MM.1S (cell line): ENCODE data around the gene RBFOX2.

Source experiments
- DNase-seq: peaks from one replicate; pipeline ENCODE4 v3.0.0-alpha.2; 2015
- H2AFZ ChIP-seq: fragments of 300-600 bp; sonication (generic); 2 replicates; pipeline ENCODE4 v1.6.0; 2016; ENCODE audit warnings: antibody characterized with exemption, low read length
- H3F3A ChIP-seq: fragments of 300-600 bp; sonication (generic); 2 replicates; pipeline ENCODE4 v1.6.1; 2016; ENCODE audit warnings: mild to moderate bottlenecking, antibody characterized with exemption, low read length, moderate library complexity, mixed read lengths; ENCODE audit not compliant: insufficient read depth
- H3K27ac ChIP-seq: fragments of 300-600 bp; sonication (generic); 2 replicates; pipeline ENCODE4 v1.5.1; 2016; ENCODE audit warnings: mild to moderate bottlenecking, low read length
- H3K27me3 ChIP-seq: fragments of 300-600 bp; sonication (generic); replicated peaks from 2 replicates; pipeline ENCODE4 v1.6.0; 2016; ENCODE audit warnings: low read length; ENCODE audit not compliant: insufficient read depth
- H3K36me3 ChIP-seq: fragments of 300-600 bp; sonication (generic); replicated peaks from 2 replicates; pipeline ENCODE4 v1.6.1; 2016; ENCODE audit warnings: mild to moderate bottlenecking, low read length, mixed read lengths; ENCODE audit not compliant: insufficient read depth
- H3K4me1 ChIP-seq: fragments of 300-600 bp; sonication (generic); 2 replicates; pipeline ENCODE4 v1.6.1; 2016; ENCODE audit warnings: low read length, mixed read lengths
- H3K4me2 ChIP-seq: fragments of 300-600 bp; sonication (generic); 2 replicates; pipeline ENCODE4 v1.6.0; 2016; ENCODE audit warnings: low read depth, low read length
- H3K4me3 ChIP-seq: fragments of 300-600 bp; sonication (generic); 2 replicates; pipeline ENCODE4 v1.5.1; 2016; ENCODE audit warnings: low read length, mixed read lengths
- H3K79me2 ChIP-seq: fragments of 300-600 bp; sonication (generic); 2 replicates; pipeline ENCODE4 v1.6.1; 2016; ENCODE audit warnings: mixed run types, low read length, mixed read lengths
- H3K9ac ChIP-seq: fragments of 300-600 bp; sonication (generic); 2 replicates; pipeline ENCODE4 v1.6.1; 2016; ENCODE audit warnings: low read length, mixed read lengths
- H3K9me2 ChIP-seq: fragments of 300-600 bp; sonication (generic); replicated peaks from 2 replicates; pipeline ENCODE4 v1.6.1; 2016; ENCODE audit warnings: mild to moderate bottlenecking, low read length, mixed read lengths; ENCODE audit not compliant: insufficient read depth
- H3K9me3 ChIP-seq: fragments of 300-600 bp; sonication (generic); replicated peaks from 2 replicates; pipeline ENCODE4 v1.6.1; 2016; ENCODE audit warnings: mild to moderate bottlenecking, low read length, mixed read lengths; ENCODE audit not compliant: insufficient read depth
- H4K20me1 ChIP-seq: fragments of 300-600 bp; sonication (generic); 2 replicates; pipeline ENCODE4 v1.6.1; 2016; ENCODE audit warnings: mild to moderate bottlenecking, low read length, moderate library complexity, mixed read lengths; ENCODE audit not compliant: insufficient read depth
- EZH2 ChIP-seq: fragments of 300-600 bp; sonication (generic); optimal IDR thresholded peaks from 2 replicates; pipeline ENCODE3; 2017; ENCODE audit warnings: low read depth, mild to moderate bottlenecking, antibody characterized with exemption, low read length, mixed read lengths
- EZH2phosphoT487 ChIP-seq: fragments of 300-600 bp; sonication (generic); IDR thresholded peaks from 2 replicates; pipeline ENCODE4 v1.6.1; 2018; ENCODE audit warnings: antibody characterized with exemption, low read length
- TF ChIP-seq, protein P1 (sequence below): fragments of 300-600 bp; sonication (generic); IDR thresholded peaks from 2 replicates; pipeline ENCODE4 v1.5.1; 2016; ENCODE audit warnings: antibody characterized with exemption, low read length, mixed read lengths

RBFOX2 gene

DNA sequence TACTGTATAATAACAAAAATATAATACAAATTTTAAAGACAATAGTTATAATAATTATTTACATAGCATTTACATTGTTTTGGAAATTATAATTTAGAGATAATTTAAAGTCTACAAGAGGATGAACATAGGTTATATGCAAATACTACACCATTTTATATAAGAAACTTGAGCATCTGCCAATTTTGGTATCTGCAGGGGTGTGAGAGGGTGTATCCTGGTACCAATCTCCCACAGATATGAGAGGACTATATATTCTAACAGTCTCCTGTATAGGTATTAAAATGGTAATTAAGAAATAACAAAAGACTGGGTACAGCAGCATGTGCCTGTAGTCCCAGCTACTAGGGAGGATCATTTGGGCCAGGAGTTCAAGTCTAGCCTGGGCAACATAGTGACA is 176.5 kb downstream of the RBFOX2 start:
- Histone ChIP-seq H2AFZ (no peak overlapping the region), H4K20me1 (no peaks in the 10 kb centered on the region), H3K4me2 (no peak overlapping the region), H3K9me3 (no peaks in the 10 kb centered on the region), H3K9me2 (no peaks in the 10 kb centered on the region), H3K36me3 (no peaks in the 10 kb centered on the region), H3K27ac (no peak overlapping the region), H3K4me1 (0 out of 2 replicates have a peak, but pooled peaks cover 3% of the 10 kb centered on the region), H3K27me3 (no peaks in the 10 kb centered on the region), H3K9ac (no peak overlapping the region), H3F3A (no peaks in the 10 kb centered on the region; the same call in 1 of the 2 replicates), H3K79me2 (no peaks in the 10 kb centered on the region), H3K4me3 (no peak overlapping the region)
- TF ChIP-seq, protein P1, sequence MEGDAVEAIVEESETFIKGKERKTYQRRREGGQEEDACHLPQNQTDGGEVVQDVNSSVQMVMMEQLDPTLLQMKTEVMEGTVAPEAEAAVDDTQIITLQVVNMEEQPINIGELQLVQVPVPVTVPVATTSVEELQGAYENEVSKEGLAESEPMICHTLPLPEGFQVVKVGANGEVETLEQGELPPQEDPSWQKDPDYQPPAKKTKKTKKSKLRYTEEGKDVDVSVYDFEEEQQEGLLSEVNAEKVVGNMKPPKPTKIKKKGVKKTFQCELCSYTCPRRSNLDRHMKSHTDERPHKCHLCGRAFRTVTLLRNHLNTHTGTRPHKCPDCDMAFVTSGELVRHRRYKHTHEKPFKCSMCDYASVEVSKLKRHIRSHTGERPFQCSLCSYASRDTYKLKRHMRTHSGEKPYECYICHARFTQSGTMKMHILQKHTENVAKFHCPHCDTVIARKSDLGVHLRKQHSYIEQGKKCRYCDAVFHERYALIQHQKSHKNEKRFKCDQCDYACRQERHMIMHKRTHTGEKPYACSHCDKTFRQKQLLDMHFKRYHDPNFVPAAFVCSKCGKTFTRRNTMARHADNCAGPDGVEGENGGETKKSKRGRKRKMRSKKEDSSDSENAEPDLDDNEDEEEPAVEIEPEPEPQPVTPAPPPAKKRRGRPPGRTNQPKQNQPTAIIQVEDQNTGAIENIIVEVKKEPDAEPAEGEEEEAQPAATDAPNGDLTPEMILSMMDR, result no peak
- TF ChIP-seq EZH2, result no peak
- DNase-seq, result no peak

DNA sequence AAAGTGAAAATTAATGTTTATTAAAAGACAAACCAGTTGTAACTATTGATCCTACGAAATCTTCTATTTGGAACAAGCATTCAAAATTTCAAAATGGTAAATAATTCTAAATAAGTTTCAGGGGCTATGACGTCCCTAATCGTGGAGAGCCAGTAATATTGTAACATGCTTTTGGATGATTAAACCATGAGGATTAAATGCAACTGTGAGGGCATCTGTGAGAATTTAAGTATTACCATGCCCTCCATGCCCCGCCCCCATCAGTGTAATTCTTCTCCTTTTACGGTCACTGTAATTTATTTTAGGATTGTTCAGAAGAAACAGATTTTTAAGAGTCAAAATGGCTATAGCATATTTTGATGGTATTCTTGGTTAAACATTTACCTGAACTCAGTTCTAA is 177.8 kb downstream of the RBFOX2 start:
- Histone ChIP-seq H3K9ac (no peak overlapping the region), H3K27ac (no peak overlapping the region), H3K79me2 (no peaks in the 10 kb centered on the region), H3K4me1 (0 out of 2 replicates have a peak, but pooled peaks cover 3% of the 10 kb centered on the region), H3K4me2 (no peak overlapping the region), H2AFZ (no peak overlapping the region), H3K9me2 (no peaks in the 10 kb centered on the region), H3F3A (no peaks in the 10 kb centered on the region; the same call in 1 of the 2 replicates), H3K9me3 (no peaks in the 10 kb centered on the region), H3K4me3 (no peak overlapping the region), H3K27me3 (no peaks in the 10 kb centered on the region), H3K36me3 (no peaks in the 10 kb centered on the region), H4K20me1 (no peaks in the 10 kb centered on the region)
- DNase-seq, result no peak
- TF ChIP-seq, protein P1, result no peak
- no peak for TF ChIP-seq EZH2
- TF ChIP-seq EZH2phosphoT487, result no peak

DNA sequence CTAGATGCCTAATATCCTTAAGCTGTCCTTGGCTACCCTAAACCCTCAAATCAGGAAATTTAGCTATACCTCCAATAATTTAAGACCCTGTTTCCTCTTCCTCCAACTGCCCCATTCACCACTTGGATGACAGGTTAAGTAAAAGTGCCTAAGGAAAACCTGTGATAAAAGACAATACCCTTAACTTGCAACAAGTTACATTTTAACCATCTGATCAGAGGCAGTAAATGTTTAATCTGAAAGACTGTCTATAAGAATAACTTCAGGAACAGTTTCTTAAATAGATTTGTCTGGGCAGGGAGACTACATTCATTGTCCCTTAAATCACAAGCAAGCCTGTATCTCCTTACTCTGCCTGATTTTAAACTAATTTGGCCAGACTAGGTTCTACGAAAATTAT is 181.8 kb downstream of the RBFOX2 start:
- no peaks in the 10 kb centered on the region for H3K36me3 ChIP-seq
- peaks cover 8% of the 10 kb centered on the region; the same call in 1 of the 2 replicates for H3F3A ChIP-seq
- H4K20me1 ChIP-seq, result no peaks in the 10 kb centered on the region
- no peak overlapping the region for H3K9ac ChIP-seq
- DNase-seq, result no peak
- no peak overlapping the region for H3K4me2 ChIP-seq
- no peak overlapping the region for H2AFZ ChIP-seq
- H3K9me3 ChIP-seq, result no peaks in the 10 kb centered on the region
- H3K27me3 ChIP-seq, result no peaks in the 10 kb centered on the region
- H3K9me2 ChIP-seq, result no peaks in the 10 kb centered on the region
- peaks cover 14% of the 10 kb centered on the region for H3K4me1 ChIP-seq
- H3K27ac ChIP-seq, result no peak overlapping the region
- H3K79me2 ChIP-seq, result no peaks in the 10 kb centered on the region
- no peak for TF ChIP-seq EZH2
- TF ChIP-seq EZH2phosphoT487, result no peak
- H3K4me3 ChIP-seq, result no peak overlapping the region

DNA sequence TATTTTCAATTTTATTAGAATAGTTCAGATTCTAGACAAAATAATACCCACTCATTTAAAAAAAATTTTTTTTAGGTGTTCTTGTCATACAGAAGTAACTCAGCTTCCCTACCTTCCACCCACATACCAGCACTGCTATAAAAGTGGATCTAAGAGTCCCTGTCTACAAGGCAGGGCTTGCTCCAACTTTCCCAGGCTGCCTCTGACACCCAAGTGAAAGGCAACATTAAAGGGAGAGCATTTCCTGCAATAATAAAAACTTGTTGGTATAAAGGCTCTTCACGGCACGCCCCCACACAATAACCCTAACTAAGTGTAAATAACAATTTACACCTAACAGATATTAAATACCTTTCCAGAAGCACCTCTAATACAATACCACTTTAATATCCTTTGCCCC is 183.7 kb downstream of the RBFOX2 start:
- Histone ChIP-seq H3K79me2 (peaks cover 1% of the 10 kb centered on the region; the same call in 1 of the 2 replicates), H3K9me3 (no peaks in the 10 kb centered on the region), H4K20me1 (no peaks in the 10 kb centered on the region), H3K4me3 (no peak overlapping the region), H3K9me2 (no peaks in the 10 kb centered on the region), H3K27ac (no peak overlapping the region), H3K4me2 (no peak overlapping the region), H3K4me1 (peaks cover 21% of the 10 kb centered on the region), H2AFZ (no peak overlapping the region), H3K27me3 (no peaks in the 10 kb centered on the region), H3K9ac (no peak overlapping the region), H3K36me3 (no peaks in the 10 kb centered on the region), H3F3A (peaks cover 8% of the 10 kb centered on the region; the same call in 1 of the 2 replicates)
- no peak for DNase-seq
- TF ChIP-seq EZH2 (no peak), EZH2phosphoT487 (no peak)
- TF ChIP-seq, protein P1, result no peak
